Measurements from ENCODE around the gene ILDR1.

Gene ILDR1

DNA sequence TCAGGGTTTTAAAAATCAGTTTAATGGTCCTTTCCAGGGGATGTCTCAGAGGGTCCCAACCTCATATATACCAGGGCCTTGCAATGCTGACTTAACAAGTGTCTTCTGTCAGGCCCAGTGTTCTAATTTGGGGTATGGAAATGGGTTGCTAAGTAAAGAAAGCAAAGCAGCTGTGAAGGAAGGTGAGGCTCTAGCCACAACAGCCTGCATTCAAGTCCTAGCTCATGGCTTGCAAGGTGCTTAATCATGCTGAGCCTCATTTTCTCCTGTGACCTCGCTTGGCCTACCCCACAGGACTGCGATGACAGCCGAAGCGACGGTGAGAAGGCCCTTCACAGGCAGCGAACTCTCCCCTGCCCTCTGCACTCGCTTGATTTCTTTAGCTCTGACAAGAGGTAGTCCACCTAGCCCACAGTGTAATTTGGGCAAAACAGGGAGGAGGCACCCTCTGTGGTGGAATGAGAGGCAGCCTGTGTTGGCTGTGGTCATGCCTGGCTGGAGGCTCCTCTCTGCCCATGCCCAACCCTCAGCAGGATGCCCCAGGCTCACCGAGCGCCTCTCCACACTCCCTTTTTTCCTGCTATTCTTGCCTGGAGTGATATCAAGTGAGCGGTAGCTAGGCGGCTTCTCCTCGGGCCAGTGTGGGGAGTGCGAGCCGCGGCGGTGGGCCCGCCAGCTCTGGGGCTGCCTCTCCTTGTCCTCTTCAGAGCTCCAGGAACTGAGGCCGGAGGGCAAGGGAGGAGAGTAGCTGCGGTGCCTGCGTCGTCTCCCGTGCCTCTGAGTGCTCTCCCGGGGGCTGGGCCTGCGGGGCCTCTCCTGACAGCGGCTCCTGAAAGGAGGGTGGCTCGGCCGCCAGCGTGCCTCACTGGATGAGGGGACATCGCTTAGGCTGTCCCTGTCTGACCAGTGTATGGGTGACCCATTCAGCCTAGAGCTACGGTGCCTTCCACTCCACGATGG lies 29.2 kb downstream of the ILDR1 start:
- TF ChIP-seq CTCF (IDR thresholded peaks at IDR 0.05; ENCODE audit: borderline replicate concordance, control extremely low read depth, extremely low read depth, insufficient read depth, missing control alignments): no peak
- peak; percentile 56 for DNase-seq (ENCODE audit: low spot score)
- in situ Hi-C loops (cut with MboI; ENCODE audit: low sequenced_read_pairs, unreplicated experiment): loop anchor here (10.0 to 25.0 kb wide), 2 partner anchors 272 to 431 kb away; partner anchors contain the start of gene ARGFX

DNA sequence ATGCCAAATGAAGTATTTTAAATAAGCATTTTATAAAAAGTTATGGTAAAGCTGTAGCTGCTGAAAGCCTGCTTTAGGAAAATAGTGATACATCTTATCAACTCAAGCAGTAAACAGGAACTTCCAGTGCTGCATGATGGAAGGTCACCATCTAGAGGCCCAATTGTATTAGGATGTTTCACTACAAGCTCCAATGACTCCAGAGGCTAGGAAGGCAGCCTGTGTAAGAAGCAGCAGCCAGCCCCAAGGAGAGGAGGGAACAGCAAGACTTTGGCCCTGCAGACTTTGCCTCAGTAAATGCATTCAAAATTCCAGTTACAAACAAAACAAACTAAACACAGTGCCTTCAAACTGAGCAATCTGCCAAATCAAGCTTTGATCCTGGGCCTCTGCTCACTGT lies 32.1 kb downstream of the ILDR1 start:
- in situ Hi-C loops (cut with MboI; ENCODE audit: low sequenced_read_pairs, unreplicated experiment): loop anchor here (10.0 to 25.0 kb wide), 2 partner anchors 275 to 428 kb away; partner anchors contain the start of gene ARGFX
- TF ChIP-seq CTCF (IDR thresholded peaks at IDR 0.05; ENCODE audit: borderline replicate concordance, control extremely low read depth, extremely low read depth, insufficient read depth, missing control alignments): peak; percentile 10
- no peak for DNase-seq (ENCODE audit: low spot score)

DNA sequence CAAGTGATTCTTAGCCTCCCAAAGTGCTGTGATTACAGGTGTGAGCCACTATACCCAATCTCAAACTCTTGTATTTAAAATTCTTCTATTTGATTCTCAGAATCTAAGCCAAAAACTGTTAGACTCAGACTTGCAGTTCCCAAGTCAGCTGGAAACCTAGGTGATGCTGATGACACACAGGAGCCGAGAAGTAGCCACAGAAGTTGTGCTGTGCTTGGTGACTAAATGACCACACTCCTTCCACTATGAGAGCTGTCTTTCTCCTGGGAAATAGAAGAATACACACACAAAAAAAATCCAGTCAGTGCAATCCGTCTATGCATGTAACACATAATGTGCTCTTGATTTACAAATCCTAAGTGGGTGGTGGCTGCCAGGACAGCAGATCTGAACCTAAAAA lies 33.9 kb downstream of the ILDR1 start:
- no peak for TF ChIP-seq CTCF (IDR thresholded peaks at IDR 0.05; ENCODE audit: borderline replicate concordance, control extremely low read depth, extremely low read depth, insufficient read depth, missing control alignments)
- in situ Hi-C loops (cut with MboI; ENCODE audit: low sequenced_read_pairs, unreplicated experiment): loop anchor here (25.0 kb wide), 1 partner anchor 426 kb away; the partner anchor contains the start of gene ARGFX

GRCh38 chr3:121985846-121986245 lies 36.2 kb downstream of the ILDR1 start:
- TF ChIP-seq CTCF (IDR thresholded peaks at IDR 0.05; ENCODE audit: borderline replicate concordance, control extremely low read depth, extremely low read depth, insufficient read depth, missing control alignments): no peak
- in situ Hi-C loops (cut with MboI; ENCODE audit: low sequenced_read_pairs, unreplicated experiment): loop anchor here (25.0 kb wide), 1 partner anchor 424 kb away; the partner anchor contains the start of gene ARGFX
- DNase-seq (ENCODE audit: low spot score): no peak

More for the DNA sequence above, 33.9 kb downstream of the ILDR1 start:
- DNase-seq (ENCODE audit: low spot score): no peak

GRCh38 chr3:121981473-121981872 lies 40.6 kb downstream of the ILDR1 start:
- in situ Hi-C loops (cut with MboI; ENCODE audit: low sequenced_read_pairs, unreplicated experiment): loop anchor here (25.0 kb wide), 1 partner anchor 419 kb away; the partner anchor contains the start of gene ARGFX
- TF ChIP-seq CTCF (IDR thresholded peaks at IDR 0.05; ENCODE audit: borderline replicate concordance, control extremely low read depth, extremely low read depth, insufficient read depth, missing control alignments): no peak
- DNase-seq (ENCODE audit: low spot score): no peak

GRCh38 chr3:121980450-121980796 lies 41.6 kb downstream of the ILDR1 start:
- TF ChIP-seq CTCF (IDR thresholded peaks at IDR 0.05; ENCODE audit: borderline replicate concordance, control extremely low read depth, extremely low read depth, insufficient read depth, missing control alignments): no peak
- no peak for DNase-seq (ENCODE audit: low spot score)
- in situ Hi-C loops (cut with MboI; ENCODE audit: low sequenced_read_pairs, unreplicated experiment): loop anchor here (25.0 kb wide), 1 partner anchor 418 kb away; the partner anchor contains the start of gene ARGFX

All from GM13976 (cell line).